Skin of body (tissue), 3 donors: ENCODE data around the gene FAM216A. TPM values are rescaled to one million over a fixed set of nuclear protein-coding genes. Genes with fewer than 3 reads are reported as not detected.

ENCODE experiments used
- DNase-seq: peaks from one replicate; lab custom pipeline; 2025; lab: John Stamatoyannopoulos, UW
- small RNA-seq: library from RNA; depleted of rRNA; stranded (forward); fragments of <200 nt; gene quantifications from one replicate; pipeline ENCODE3, GENCODE V24; 2014; ENCODE audit warnings: low replicate concordance
- total RNA-seq: library from RNA; depleted of rRNA; stranded (reverse); fragments of >200 nt; gene quantifications from one replicate; pipeline ENCODE4 v1.2.3, GENCODE V29; 2014

Gene FAM216A
- total RNA-seq, 1 donor from 2014 or later: 5.4 TPM

DNA sequence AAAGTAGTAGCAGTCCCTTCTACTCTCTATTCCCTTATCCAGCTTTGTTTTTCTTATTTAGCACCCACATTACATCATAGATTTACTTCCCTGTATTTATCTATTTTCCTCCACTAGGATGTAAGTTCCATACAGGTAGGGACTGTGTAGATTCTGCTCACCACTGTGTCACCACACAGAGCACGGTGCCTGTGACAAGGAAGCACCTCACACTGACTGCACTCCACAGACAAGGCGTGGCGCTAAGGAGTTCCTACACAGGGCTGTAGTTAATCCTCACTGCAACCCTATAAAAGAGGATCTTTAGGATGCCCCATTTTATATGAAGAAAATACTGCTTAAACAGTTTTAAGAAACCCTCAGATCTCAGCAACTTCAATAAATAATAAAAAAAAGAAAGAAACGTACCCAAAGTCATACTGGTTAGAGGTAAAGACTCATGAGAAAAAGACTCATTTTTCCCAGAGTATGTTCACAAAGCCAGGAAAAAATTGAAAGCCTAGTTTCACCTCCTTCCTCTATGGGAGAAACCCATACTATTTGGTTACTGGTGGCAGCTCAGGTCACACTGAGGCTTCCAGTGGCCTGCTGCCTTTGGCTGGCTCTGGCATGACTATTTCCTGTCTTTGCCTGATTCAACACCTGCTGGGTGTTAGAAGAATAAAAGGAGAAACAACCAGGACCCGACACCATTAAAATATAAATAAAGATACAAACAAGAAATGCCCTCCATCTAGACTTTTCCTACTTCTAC is 70.4 kb downstream of the FAM216A start:
- no peak for DNase-seq

Small RNA genes lying within 50 kb of the gene (small RNA-seq; reads per million reads assigned to genes)
- not detected for gene RF00278

Other genes starting within 250 kb of the FAM216A start
- 135 TPM for gene ATP2A2, start 187.6 kb upstream of the FAM216A start, total RNA-seq
- 38.0 TPM for gene ANAPC7, start 65.1 kb upstream of the FAM216A start, total RNA-seq
- 113 TPM for gene ARPC3, start 18.5 kb upstream of the FAM216A start, total RNA-seq
- gene GPN3, start 588 bp upstream of the FAM216A start, total RNA-seq: 15.4 TPM
- gene VPS29, start 33.3 kb downstream of the FAM216A start, total RNA-seq: 59.7 TPM
- 0.79 TPM for gene RAD9B, start 33.5 kb downstream of the FAM216A start, total RNA-seq
- 20.3 TPM for gene PPTC7, start 114.5 kb downstream of the FAM216A start, total RNA-seq
- 22.1 TPM for gene TCTN1, start 145.3 kb downstream of the FAM216A start, total RNA-seq
- gene HVCN1, start 220.3 kb downstream of the FAM216A start, total RNA-seq: 4.1 TPM